NCI-H82 (cell line): Measurements from ENCODE around the gene OR2M2.

Experiments
- DNase-seq: peaks from one replicate; lab custom pipeline; 2025; lab: John Stamatoyannopoulos, UW

The OR2M2 gene

GRCh38 chr1:248174521-248174920 lies at the start of gene OR2M2:
Gene OR2M2, plus strand, starts transcription at chr1:248174821. Its CDS starts 5,165 bp downstream, at chr1:248179986.
- no peak for DNase-seq

- no peak for DNase-seq
These were observed 47.0 kb upstream of the OR2M2 start for GRCh38 chr1:248127653-248128052.

GRCh38 chr1:248136811-248137210 lies 37.8 kb upstream of the OR2M2 start:
- DNase-seq, result no peak

- DNase-seq, result no peak
These were observed 33.8 kb upstream of the OR2M2 start for GRCh38 chr1:248140846-248141245.

GRCh38 chr1:248143311-248143710 lies 31.3 kb upstream of the OR2M2 start:
- no peak for DNase-seq

GRCh38 chr1:248144513-248145198 lies 30.0 kb upstream of the OR2M2 start, which contains the start of gene OR2M5:
Gene OR2M5, plus strand, starts transcription at chr1:248145148. Its CDS starts 0 bp downstream, at chr1:248145148.
- no peak for DNase-seq

GRCh38 chr1:248152056-248152827 lies 22.4 kb upstream of the OR2M2 start:
- no peak for DNase-seq

- no peak for DNase-seq
These were observed 18.7 kb upstream of the OR2M2 start for GRCh38 chr1:248155927-248156326.

GRCh38 chr1:248158758-248159157 lies 15.9 kb upstream of the OR2M2 start:
- DNase-seq, result no peak

- no peak for DNase-seq
These were observed 10.6 kb upstream of the OR2M2 start for GRCh38 chr1:248164031-248164430.

- no peak for DNase-seq
These were observed 9.4 kb upstream of the OR2M2 start for GRCh38 chr1:248165186-248165585.

GRCh38 chr1:248183996-248184395 lies 9.4 kb downstream of the OR2M2 start:
- no peak for DNase-seq

- DNase-seq, result no peak
These were observed 12.7 kb downstream of the OR2M2 start for GRCh38 chr1:248187363-248187762.

- DNase-seq, result no peak
These were observed 14.4 kb downstream of the OR2M2 start for GRCh38 chr1:248189026-248189425.

GRCh38 chr1:248194117-248194516 lies 19.5 kb downstream of the OR2M2 start:
- no peak for DNase-seq

- no peak for DNase-seq
These were observed 22.3 kb downstream of the OR2M2 start, which contains the start of gene OR2M3 for GRCh38 chr1:248196965-248197364. Gene OR2M3, plus strand, starts transcription at chr1:248197265. Its CDS starts 5,803 bp downstream, at chr1:248203068.

GRCh38 chr1:248215880-248216279 lies 41.3 kb downstream of the OR2M2 start:
- no peak for DNase-seq

GRCh38 chr1:248225537-248225936 lies 50.9 kb downstream of the OR2M2 start:
- no peak for DNase-seq

GRCh38 chr1:248229360-248229908 lies 54.8 kb downstream of the OR2M2 start:
- DNase-seq, result no peak
